Middle frontal gyrus (tissue), 1 donor: ENCODE measurements around the gene ILK.
A peak's percentile ranks its signal among the peaks of the same experiment; 100 is the strongest.

Experiments used
- DNase-seq: peaks from one replicate; pipeline ENCODE4 v3.0.0-alpha.2; 2015; ENCODE audit warnings: low spot score; ENCODE audit errors: extremely low spot score

ILK gene

DNA sequence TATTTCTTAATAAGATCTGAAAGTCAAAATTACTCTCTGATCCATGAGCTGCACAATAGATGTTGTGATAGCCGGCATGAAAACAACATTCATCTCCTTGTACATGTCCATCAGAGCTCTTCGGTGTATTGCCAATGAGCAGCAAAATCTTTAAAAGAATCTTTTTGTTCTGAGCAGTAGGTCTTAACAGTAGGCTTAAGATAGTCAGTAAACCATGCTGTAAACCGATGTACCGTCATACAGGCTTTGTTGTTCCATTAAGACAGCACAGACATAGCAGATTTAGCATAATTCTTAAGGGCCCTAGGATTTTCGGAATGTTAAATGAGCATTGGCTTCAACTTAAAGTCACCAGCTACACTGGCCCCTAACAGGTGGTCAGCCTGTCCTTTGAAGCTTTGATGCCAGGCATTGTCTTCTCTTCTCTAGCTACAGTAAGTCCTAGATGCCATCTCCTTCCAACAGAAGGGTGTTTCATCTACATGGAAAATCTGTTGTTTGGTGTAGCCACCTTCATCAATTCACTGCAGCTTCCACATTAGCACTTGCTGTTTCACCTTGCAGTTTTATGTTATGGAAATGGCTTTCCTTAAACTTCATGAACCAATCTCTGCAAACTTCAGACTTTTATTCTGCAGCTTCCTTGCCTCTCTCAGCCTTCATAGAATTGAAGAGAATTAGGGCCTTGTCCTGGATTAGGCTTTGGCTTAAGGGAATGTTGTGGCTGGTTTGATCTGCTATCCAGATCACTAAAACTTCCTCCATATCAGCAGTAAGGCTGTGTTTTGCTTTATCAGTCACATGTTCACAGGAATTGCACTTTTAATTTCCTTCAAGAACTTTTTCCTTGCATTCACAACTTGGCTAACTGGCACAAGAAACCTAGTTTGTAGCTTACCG lies 28.5 kb upstream of the ILK start:
- DNase-seq: no peak

DNA sequence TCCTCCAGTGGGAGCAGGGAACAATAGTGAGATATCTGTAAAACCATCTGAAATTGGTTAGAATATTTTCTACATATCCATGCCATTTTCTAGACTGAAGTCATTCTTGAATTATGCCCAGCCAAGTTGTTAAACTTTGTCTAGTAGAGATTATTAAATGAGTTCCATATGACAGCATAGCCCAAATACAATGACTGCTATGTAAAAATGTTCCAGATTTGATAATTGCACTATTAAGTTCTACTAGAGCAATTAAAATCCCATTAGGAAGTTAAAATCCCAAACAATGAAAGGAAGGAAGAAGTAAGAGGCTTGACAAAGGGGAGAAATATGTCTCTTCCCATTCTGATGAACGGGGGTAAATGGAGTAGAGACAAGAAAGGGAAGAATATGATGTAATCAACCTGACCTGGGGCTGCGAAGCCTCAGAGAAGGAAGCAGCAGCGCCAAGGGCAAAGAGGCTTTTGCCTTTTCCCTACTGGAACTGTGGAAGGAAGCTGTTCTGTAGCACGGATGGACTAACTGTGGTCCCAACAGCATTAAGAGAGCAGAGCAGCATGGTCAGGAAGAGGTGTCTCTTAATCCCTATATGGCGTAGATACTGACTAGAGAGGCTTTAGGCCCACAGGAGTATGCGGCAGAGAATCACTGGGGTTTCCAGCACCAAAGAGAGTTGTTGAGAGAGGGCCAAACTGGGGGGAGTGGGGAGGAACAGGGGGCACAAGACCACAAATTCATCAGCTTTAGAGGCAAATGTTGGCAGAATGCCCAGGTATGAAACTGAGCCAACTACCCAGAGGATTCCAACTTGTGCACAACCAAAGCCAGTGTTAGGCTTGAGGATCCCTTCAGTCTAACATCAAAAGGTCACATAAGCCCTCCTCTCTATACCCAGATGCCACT lies 26.9 kb upstream of the ILK start:
- DNase-seq: peak; percentile 84

GRCh38 chr11:6578134-6578533 lies 25.4 kb upstream of the ILK start:
- no peak for DNase-seq

DNA sequence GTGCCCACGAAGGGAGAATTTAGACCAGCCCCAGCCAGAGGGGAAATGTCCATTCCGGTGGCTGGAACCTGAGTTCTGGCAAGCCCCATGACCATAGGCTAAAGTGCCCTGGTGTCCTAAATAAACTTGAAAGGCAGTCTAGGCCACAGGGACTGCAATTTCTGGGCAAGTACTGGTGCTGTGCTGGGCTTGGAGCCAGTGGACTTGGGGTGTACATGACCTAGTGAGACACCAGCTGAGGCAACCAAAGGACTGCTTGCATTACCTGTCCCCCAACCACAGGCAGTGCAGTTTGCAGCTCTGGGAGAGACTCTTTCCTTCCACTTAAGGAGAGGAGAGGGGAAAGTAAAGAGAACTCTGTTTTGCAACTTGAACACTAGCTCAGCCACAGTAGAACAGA lies 23.9 kb upstream of the ILK start:
- DNase-seq: no peak

- no peak for DNase-seq
These were observed 20.0 kb upstream of the ILK start for GRCh38 chr11:6583584-6583983.

DNA sequence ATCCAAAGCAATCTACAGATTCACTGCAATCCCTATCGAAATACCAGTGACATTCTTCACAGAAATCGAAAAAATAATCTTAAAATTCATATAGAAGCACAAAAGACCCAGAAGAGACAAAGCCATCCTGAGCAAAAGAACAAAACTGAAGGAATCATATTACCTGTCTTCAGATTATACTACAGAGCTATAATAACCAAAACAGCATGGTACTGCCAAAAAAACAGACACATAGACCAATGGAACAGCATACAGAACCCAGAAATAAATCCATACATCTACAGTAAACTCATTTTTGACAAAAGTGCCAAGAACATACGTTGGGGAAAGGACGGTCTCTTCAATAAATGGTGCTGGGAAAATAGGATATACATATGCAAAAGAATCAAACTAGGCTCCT lies 19.0 kb upstream of the ILK start:
- no peak for DNase-seq

- no peak for DNase-seq
These were observed 16.9 kb upstream of the ILK start for GRCh38 chr11:6586434-6587359.

- DNase-seq: no peak
These were observed 16.1 kb upstream of the ILK start for GRCh38 chr11:6587360-6587953.

GRCh38 chr11:6588018-6588417 lies 15.6 kb upstream of the ILK start:
- no peak for DNase-seq

DNA sequence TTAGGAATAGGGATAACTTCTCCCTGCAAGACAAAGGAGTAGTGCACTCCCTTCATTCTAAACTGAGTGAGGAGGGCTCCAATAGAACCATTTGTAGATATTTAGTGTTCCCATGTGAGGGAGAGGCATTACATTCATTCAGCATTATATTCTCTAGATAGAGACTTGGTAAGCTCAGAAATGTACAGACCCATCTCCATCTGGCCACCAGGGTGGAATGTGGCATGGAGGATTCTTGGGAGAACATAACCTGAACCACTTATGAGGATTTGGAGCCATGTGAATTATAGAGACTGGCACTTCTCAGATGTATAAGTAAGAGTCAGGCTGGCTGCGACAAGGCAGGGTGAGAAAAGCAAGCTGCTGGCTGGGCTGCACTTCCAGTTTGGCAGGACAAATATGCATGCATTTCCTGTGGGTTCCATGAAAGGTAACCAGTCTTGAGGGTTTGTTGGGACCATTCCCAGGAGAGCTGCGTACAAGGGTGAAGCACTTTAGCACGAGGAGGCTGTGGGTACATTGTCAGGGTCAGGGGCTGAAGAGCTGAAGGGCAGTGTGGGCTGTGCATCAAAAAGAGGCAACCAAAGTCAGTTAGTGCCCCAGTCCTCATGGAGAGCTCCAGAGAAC lies 9.3 kb upstream of the ILK start:
- DNase-seq: no peak

DNA sequence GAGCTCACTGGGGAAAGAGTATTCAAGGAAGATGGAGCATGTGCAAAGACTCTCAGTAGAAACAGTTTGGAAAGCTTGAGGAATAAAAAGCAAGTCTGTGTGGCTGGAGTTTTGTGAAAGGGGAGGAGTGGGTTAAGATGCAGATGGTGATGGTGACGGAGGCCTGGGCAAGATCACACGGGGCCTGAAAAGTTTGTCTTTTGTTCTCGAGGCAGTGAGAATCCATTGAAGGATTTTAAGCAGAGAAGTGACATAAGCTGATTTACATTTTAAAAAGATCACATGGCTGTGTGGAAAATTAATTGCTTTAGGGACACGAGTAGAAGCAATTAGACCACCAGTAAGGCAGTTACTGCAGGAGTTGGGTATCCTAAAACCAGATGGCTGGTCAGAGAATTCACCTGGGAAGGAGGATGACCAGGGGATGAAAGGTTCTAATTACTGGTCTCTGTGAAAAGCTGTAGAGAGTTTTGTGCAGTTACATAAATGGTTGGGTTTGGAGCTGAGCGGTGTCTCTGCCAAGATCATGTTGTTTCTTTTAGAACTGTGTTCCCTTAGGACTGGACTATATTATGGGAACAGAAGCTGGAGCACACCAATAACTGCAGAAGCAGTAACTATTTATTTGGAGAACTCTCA lies 7.2 kb upstream of the ILK start:
- DNase-seq: no peak

DNA sequence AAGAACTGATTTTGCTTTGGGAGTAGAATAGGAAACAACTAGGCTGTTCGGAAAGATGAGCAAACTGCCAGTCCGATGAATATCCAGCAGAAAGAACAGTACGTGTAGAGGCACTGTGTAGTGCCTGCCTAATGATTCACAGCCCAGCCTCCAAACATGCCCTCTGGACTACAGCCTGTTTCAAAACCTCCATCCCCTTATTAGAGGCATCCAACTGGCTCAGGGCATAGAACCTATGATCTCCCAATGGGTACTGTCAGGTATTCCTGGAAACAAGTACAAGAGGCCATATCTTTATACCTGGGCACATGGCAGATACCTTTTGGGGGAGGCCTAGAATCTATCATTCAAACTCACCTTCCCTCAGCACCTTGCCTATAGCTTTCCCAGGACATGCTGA lies 5.0 kb upstream of the ILK start:
- DNase-seq: no peak

DNA sequence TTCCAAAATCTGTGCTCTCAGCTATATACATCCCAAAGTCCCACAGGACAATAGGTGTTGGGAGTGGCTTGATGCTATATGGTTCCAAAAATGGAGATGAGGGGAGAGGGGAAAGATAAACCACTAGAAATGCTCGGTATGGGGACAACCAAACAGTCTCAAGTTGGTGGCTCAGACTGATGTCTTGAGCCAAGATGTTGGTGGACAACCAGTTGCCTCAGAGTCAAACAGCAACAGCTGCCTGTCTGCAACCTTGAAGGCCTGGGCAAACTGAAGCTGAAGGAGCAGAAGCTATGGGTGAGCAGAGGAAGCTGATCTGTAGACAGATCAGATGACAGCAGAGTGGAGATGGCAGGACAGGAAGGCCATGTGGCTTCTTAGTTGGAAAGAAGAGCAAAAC lies 4.1 kb upstream of the ILK start:
- DNase-seq: no peak

- DNase-seq: no peak
These were observed 3.6 kb upstream of the ILK start for GRCh38 chr11:6599881-6600390.

DNA sequence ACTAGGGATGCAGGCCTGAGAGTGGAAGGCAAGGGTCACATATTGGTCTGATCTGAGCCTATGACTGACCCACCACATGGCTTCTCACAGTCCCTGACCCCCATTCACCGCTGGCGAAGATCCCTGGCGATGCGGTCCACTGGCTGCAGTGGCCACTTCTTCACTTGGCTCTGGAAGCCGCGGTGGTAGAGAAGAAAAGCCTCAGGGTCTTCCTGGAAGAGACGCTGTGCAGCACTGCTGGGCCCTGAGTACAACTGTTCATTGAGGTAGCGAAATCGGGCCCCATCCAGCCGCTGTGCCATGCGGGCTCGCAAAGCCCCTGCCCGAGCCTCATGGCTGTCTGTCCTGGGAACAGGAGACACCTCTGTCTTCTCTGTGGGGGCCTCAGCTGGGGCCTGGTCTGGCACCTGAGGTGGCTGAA lies 2.5 kb upstream of the ILK start:
- DNase-seq: no peak

- no peak for DNase-seq
These were observed 1.3 kb upstream of the ILK start for GRCh38 chr11:6602096-6602940.

DNA sequence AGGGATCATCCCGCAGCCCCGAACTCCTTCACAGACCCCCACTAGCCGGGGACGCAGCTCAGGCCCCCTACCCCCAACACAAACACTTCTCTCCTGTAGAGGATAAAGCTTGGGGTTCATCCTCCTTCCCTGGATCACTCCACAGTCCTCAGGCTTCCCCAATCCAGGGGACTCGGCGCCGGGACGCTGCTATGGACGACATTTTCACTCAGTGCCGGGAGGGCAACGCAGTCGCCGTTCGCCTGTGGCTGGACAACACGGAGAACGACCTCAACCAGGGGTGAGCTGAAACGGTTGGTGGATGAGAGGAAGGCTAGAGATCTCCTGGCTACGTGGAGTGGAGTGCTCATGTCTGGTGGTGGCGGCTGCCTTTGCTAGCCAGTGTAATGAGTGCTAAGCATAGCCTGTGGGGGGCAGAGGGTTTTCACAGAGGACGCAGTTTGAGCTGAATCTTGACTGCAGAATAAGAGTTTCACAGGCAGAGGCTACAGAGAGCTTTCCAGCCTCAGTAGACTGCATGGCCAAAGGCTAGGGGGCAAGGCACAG lies 580 bp downstream of the ILK start:
- DNase-seq: no peak

DNA sequence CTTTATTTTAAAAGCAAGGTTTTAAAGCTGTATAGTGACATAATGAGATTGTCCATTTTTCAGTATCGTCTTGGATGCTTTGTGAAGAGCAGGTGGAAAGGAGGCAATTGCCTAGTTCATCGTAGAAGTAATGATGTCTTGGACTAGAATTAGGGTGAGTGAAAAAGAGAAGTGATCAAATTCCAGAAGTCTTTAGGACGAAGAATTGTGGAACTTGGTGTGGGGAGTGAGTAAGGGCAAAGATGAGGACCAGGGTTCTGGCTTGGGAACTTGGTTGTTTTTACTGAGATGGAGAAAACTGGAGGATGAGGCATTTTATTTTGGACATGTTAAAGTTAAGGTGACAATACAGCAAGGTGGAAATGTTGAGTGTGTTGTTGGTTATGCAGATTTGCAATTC lies 1.2 kb downstream of the ILK start:
- no peak for DNase-seq
